Measurements from ENCODE around the gene STK33.
"Not testable (repeated sequence)": the region's sequence is repeated elsewhere in the genome, so short reads cannot be mapped to it uniquely, and the experiment has no call there.

Gene STK33

DNA sequence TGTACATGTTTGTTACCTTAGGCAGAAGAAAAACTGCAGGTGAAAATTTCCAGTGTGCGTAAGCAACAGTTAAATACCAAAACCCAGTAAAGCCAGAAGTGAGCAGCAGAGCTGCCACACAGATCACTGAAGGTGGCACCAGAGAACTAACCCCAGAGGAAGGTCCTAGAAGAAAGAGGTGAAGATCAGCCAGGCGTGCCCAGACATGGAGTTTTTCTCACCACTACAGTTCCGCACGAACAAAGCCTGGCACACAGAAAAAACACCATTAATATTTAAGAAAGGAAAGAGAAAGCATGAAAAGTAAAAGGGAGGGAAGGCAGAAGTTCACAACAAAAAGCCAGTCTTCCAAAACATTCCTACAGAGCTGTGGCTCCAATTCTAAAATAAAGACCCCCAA lies 60.7 kb downstream of the STK33 start:
- DNase-seq: no peak

- no peak for DNase-seq
Measured at GRCh38 chr11:8532475-8532874, 61.6 kb downstream of the STK33 start.

DNA sequence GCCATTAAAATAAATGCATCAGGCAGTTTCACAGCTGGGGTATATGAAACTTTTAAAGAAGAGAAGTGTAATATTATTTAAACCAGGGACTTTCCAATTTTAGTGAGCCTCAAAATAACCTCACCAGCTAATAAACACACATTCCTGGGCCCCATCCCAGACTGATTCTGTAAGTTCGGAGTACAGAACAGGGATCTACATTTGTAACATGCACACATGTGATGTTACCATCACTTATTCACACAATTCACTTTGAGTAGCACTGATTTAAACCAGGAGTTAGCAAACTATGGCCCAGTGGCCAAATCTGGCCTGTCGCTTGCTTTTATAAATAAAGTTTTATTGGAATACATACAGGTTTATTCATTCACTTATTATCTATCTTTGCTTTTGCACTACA lies 62.0 kb downstream of the STK33 start:
- no peak for DNase-seq

- no peak for DNase-seq
Measured at GRCh38 chr11:8531312-8531711, 62.7 kb downstream of the STK33 start.

- no peak for DNase-seq
Measured at GRCh38 chr11:8527939-8528338, 66.1 kb downstream of the STK33 start.

DNA sequence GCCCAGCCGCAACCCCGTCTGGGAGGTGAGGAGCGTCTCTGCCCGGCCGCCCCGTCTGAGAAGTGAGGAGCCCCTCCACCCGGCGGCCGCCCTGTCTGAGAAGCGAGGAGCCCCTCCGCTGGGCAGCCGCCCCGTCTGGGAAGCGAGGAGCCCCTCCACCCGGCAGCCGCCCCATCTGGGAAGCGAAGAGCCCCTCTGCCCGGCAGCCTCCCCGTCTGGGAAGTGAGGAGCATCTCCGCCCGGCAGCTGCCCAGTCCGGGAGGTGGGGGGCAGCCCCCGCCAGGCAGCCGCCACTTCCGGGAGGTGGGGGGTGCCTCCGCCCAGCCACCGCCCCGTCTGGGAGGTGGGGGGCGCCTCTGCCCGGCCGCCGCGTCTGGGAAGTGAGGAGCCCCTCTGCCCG lies 70.6 kb downstream of the STK33 start:
- DNase-seq: no peak

DNA sequence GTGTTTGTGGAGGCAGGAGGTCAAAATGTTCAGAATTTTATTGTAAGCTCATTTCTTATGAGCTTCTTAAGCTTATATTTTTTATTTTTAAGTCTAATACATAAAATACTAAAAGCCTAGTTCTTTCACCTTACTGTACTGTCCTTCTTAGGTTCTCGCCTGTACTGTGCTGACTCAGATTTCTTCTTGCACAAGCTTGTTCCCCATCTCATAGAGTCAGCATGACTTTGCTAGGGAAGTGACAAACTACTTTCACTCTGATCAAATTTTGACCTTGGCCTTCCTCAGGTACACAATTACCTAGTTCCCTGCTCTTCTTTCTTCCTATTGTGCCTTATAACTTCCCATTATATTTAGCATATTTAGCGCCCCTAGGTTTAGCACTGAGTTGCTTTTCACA lies 81.5 kb downstream of the STK33 start:
- DNase-seq: no peak

DNA sequence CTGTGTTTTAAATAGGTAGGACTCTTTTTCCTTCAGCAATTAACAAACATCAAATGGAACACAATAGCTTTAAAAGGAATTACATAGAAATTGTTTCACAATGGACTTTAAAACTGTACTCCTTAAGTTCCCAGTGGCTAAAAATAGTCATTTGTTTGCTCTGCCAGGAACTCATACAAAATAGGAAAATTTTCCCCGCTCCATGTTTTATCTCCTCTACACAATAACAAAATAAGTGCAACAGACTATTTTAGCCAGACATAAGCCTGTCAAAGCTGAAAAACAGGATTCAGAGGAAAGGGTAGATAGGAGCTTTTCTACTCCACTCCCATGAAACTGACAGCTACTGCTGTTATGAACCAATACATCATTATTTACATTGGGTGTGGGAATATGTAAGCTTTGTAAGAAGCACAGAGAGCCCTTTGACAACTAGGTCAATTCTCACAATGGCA lies 90.1 kb downstream of the STK33 start:
- no peak for DNase-seq

DNA sequence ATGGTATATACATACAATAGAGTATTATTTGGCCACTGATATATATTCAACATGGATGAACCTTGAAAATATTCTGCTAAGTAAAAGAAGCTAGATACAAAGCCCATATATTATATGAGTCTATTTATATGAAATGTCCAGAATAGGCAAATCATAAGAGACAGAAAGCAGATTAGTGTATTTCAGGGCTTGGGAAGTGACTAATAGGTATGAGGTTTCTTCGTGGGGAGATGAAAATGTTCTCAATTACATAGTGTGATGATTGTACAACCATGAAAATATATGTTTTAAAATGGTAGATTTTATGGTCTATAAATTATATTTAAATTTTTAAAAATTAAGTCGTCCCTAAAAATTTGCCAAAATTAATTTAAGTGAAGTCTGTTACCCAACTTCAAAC lies 92.2 kb downstream of the STK33 start:
- no peak for DNase-seq

DNA sequence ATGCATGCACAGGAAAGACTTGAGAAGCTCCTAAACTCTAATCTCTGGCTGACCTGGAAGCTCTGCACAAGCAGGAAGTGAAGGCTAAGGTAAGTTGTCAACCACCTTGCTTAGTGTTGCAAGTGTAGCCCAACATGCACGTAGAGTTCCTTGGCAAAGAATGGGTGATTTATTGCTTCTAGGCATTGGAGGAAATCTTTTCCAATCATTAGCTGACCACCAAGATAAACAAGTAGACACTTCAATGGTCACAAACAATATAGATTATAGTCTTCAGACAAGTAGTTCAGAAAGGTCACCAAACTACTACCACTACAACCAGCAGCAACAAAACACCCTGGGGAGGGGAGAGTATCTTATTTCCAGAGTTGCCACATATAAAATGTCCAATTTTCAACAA lies 105.6 kb downstream of the STK33 start:
- no peak for DNase-seq

DNA sequence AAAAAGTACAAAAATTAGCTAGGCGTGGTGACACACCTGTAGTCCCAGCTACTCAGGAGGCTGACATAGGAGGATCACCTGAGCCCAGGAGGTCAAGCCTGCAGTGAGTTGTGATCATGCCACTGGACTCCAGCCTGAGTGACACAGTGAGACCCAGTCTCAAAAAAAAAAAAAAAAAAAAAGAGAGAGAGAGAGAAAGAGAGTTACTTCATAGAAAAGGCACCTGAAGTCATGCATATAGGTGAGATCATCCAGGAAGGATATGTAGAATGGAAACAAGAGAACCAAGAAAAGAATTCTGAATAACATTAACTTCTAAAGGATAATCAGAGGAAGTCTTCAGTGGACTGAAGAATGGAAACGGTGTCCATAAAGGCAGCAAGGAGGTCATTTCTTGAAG lies 106.8 kb downstream of the STK33 start:
- no peak for DNase-seq

DNA sequence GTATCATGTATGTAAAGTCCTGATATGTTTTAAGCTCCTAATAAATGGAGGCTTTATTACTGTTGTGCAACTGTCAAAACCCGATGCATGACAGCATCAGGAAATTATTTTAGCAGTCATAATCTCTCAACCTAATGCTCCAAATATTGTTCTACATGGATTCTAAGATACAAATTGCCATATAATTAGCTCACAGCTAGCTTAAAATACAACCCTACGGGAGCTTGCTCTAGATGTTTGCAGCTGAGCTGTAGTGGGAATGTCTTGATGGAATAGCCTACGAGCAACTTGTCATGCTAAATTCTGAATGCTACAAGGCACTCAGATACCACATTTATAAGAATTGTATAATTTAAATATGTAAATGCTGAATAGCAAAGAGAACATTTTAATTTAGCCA lies 109.8 kb downstream of the STK33 start:
- no peak for DNase-seq

DNA sequence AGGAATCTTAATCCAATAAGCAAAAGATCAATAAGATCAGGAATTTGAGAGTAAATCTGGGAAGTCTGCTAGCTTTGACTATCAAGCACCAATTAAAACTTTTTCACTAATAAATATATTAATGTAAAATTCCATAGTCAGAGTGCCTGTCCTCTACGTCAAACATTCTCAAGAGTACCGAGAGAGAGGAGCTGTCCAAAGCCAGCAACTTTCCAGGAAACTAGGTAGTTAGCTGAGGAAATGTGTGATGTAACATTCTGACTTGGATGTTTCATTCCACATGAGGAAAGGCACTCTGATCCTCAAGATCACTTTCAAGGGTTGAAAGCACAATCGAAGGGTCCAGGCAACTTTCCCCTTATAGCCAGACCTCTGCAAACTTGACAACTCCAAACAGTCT lies 113.2 kb downstream of the STK33 start:
- DNase-seq: no peak

DNA sequence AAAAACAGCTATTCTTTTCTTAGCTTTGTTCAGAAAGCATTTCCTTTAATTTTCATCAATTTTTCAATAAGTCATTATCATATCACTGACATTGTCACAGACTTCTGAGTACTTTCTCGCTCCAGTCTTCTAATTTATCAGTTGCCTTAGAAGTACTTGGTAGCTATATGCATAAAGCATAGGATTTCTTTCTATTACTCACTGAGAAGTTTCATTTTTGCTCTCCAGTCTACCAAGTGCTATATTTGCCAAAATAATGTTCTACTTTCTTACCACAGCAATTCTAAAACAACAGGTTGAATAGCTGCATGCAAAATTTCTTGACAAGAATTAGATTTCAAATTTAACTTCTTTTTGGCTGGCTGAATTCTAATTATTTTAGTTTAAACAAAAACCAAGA lies 116.3 kb downstream of the STK33 start:
- DNase-seq: no peak

DNA sequence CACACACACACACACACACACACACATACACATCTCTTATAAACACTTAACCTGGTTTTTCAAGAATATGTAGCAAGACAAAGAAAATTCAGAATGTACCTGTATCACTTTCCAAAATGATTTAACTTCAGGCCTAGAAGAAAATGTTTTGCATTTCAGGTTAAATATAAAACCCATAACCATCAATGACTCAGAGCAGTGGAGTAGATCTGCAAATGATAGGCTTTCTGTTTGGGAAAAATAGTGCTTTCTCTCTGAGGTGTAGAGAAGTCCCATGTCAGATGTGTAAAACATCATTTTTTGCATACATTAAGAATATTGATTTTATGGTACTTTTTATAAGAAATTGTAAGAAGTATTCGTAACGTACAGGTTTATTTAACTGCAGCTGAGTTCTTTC lies 116.9 kb downstream of the STK33 start:
- no peak for DNase-seq

GRCh38 chr11:8467806-8468205 lies 126.2 kb downstream of the STK33 start:
- DNase-seq: not testable (repeated sequence)

DNA sequence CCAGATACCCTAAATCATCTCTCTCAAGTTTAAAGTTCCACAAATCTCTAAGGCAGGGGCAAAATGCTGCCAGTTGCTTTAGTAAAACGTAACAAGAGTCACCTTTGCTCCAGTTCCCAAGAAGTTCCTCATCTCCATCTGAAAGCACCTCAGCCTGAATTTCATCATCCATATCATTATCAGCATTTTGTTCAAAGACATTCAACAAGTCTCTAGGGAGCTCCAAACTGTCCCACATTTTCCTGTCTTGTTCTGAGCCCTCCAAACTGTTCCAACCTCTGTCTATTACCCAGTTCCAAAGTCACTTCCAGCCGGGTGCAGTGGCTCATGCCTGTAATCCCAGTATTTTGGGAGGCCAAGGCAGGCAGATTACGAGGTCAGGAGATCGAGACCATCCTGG lies 126.7 kb downstream of the STK33 start:
- not testable (repeated sequence) for DNase-seq

GRCh38 chr11:8466884-8467283 lies 127.1 kb downstream of the STK33 start:
- not testable (repeated sequence) for DNase-seq

- DNase-seq: no peak
Measured at GRCh38 chr11:8459711-8460399, 134.2 kb downstream of the STK33 start.

- DNase-seq: no peak
Measured at GRCh38 chr11:8442301-8442700, 151.7 kb downstream of the STK33 start.

- DNase-seq: no peak
Measured at GRCh38 chr11:8440649-8441048, 153.4 kb downstream of the STK33 start.

DNA sequence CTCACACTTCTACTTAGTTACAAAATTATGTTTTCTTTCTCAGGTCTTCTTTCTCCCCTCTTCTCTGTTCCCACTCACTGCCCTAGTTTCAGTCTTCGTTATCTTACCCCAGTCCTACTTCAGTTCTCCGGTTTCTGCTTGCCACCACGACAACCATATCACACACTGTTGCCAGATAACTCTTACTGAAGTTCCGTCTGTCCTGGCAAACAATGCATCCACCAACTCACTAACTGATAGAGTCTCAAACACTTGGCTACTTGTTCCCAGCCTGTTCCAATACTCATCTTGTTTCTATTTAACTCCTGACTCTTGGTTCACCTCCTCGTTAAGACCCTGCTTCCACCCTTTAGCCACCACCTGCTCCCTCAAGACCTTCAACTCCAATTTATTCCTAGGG lies 164.5 kb downstream of the STK33 start:
- DNase-seq: no peak

DNA sequence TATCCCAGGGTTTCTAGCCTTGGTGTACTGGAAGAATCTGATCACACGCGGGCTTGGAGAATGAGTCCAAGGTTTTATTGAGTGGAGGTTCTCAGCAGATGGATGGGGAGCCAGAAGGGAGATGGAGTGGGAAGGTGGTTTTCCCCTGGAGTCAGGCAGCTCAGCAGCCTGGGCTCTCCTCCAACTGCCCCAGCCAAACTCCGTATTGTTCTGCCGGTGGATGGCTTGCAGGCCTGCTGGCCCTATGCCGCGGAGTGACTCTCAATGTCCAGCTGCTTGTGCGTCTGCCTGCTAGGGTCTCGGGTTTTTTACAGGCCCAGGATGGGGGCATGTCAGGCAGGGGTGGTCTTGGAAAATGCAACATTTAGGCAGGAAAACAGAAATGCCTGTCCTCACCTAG lies 168.0 kb downstream of the STK33 start:
- DNase-seq: no peak

DNA sequence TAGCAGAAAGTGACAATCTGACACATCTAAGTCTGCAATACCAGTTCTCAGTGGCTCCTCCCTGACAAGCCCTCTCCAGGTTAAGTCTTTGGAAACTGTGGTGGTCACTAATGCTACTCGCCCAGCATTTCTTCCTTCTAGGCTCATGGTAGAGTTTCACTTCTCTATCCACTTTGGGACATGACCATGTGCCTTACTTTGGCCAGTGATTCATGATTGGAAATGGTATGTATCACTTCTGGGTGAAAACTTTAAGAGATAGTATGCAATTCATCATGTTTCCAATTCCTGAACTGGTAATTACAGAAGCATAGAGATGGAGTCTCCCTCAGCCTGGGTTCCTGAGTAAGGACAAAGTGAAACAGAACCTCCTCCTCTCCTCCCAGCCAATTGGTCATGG lies 178.8 kb downstream of the STK33 start:
- DNase-seq: no peak

DNA sequence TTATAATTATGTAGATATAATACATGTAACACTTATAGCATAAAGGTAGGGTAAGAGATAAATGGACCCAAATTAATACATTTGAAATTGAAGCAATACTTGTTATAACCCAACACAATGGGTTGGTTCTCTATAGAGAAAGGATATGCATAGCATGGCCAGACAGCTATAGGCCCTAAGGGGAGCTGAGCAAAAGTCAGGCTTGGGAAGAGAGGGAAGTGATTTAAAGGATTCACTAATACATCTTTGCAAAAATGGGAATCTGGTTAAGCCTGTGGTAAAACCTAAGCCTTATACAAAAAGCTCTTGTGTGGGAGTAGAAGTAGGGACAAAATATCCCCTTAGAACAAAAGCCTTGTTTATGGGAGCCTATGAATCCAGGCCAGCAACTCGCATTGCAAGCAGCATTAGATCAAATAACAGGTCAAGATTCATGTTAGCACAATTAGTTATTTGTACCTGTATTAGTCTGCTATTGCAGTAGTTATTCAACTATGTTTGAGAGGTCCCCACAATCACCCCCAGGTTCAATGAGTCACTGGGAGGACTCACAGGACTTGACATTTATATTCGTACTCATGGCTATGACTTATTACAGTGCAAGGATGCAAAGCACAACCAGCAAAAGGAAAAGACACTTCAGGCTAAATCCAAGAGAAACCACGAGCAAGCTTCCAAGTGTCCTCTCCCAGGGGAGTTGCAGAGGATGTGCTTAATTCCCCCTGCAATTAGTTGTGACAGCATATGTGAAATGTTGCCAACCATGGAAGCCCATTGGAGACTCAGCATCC lies 185.7 kb downstream of the STK33 start:
- no peak for DNase-seq
